HEK293 (cell line): ENCODE measurements around the gene MSRB3.
A peak's percentile ranks its signal among the peaks of the same experiment; 100 is the strongest.
"Not testable (repeated sequence)": the region's sequence is repeated elsewhere in the genome, so short reads cannot be mapped to it uniquely, and the experiment has no call there.

ENCODE experiments used
- CTCF ChIA-PET: fragments of 350-600 bp; formaldehyde crosslinking; extraction: SDS; loops from one replicate; lab custom pipeline; 2021; ENCODE audit warnings: antibody characterized with exemption; lab: Yijun Ruan, JAX
- POLR2A ChIA-PET: fragments of 300-600 bp; formaldehyde crosslinking; extraction: SDS; loops from one replicate; lab custom pipeline; 2020; ENCODE audit warnings: antibody characterized with exemption, inconsistent platforms; lab: Yijun Ruan, JAX
- H3K27ac ChIP-seq: fragments of 200-500 bp; sonication (Bioruptor generic); 2 replicates; pipeline ENCODE4 v1.5.1; 2014; ENCODE audit warnings: low read depth, low read length, control low read depth, inconsistent platforms; ENCODE audit errors: extremely low read depth
- H3K36me3 ChIP-seq, 2 experiments: fragments of 200-500 bp in 1 of 2; sonication (Bioruptor generic) in 1 of 2; 1 replicate in 1 of 2; 2 replicates in 1 of 2; pipeline ENCODE4 v1.5.1; 2014 to 2017; ENCODE audit warnings: inconsistent platforms in 2 of 2, low read length in 2 of 2; ENCODE audit not compliant: control insufficient read depth in 2 of 2, insufficient read depth in 1 of 2
- H3K4me1 ChIP-seq: fragments of 200-500 bp; sonication (Bioruptor generic); 2 replicates; pipeline ENCODE4 v1.5.1; 2014; ENCODE audit warnings: mild to moderate bottlenecking, low read length, inconsistent platforms; ENCODE audit not compliant: control insufficient read depth, insufficient read depth
- H3K4me3 ChIP-seq: 2 replicates; pipeline ENCODE4 v1.5.1; 2011; ENCODE audit warnings: low read depth, mild to moderate bottlenecking, control low read depth, low read length, moderate library complexity
- H3K9me3 ChIP-seq: fragments of 200-500 bp; sonication (Bioruptor generic); 2 replicates; pipeline ENCODE4 v1.5.1; 2014; ENCODE audit warnings: low read depth, low read length, inconsistent platforms; ENCODE audit not compliant: control insufficient read depth, insufficient read depth
- EGR2 ChIP-seq: fragments of 450-650 bp; formaldehyde crosslinking; IDR thresholded peaks from 2 replicates; pipeline ENCODE4 v1.5.1; 2016; ENCODE audit warnings: low read depth, missing biosample characterization, missing genetic modification characterization
- KLF1 ChIP-seq: fragments of 450-650 bp; formaldehyde crosslinking; IDR thresholded peaks from 2 replicates; pipeline ENCODE4 v1.5.1; 2016; ENCODE audit warnings: missing biosample characterization, missing genetic modification characterization
- KLF16 ChIP-seq: fragments of 450-650 bp; formaldehyde crosslinking; IDR thresholded peaks from 2 replicates; pipeline ENCODE4 v1.5.1; 2017; ENCODE audit warnings: missing biosample characterization, missing genetic modification characterization
- KLF8 ChIP-seq: fragments of 450-650 bp; formaldehyde crosslinking; IDR thresholded peaks from 2 replicates; pipeline ENCODE4 v1.5.1; 2016; ENCODE audit warnings: missing biosample characterization, missing genetic modification characterization
- OSR2 ChIP-seq: fragments of 450-650 bp; formaldehyde crosslinking; IDR thresholded peaks from 2 replicates; pipeline ENCODE4 v1.5.1; 2016; ENCODE audit warnings: missing biosample characterization, missing genetic modification characterization
- WT1 ChIP-seq: fragments of 450-650 bp; formaldehyde crosslinking; IDR thresholded peaks from 2 replicates; pipeline ENCODE4 v1.5.1; 2016; ENCODE audit warnings: missing biosample characterization, missing genetic modification characterization
- YY1 ChIP-seq: fragments of 450-650 bp; formaldehyde crosslinking; IDR thresholded peaks from 2 replicates; pipeline ENCODE4 v1.5.1; 2018; ENCODE audit warnings: missing biosample characterization, missing genetic modification characterization
- ZNF133 ChIP-seq: fragments of 450-650 bp; formaldehyde crosslinking; IDR thresholded peaks from 2 replicates; pipeline ENCODE4 v1.5.1; 2016; ENCODE audit warnings: missing biosample characterization, missing genetic modification characterization
- ZNF146 ChIP-seq: fragments of 450-650 bp; formaldehyde crosslinking; IDR thresholded peaks from 2 replicates; pipeline ENCODE4 v1.5.1; 2016; ENCODE audit warnings: missing biosample characterization, missing genetic modification characterization
- ZNF16 ChIP-seq: fragments of 450-650 bp; formaldehyde crosslinking; IDR thresholded peaks from 2 replicates; pipeline ENCODE4 v1.5.1; 2016; ENCODE audit warnings: low read depth, missing biosample characterization, missing genetic modification characterization
- ZNF169 ChIP-seq: fragments of 450-650 bp; formaldehyde crosslinking; IDR thresholded peaks from 2 replicates; pipeline ENCODE4 v1.5.1; 2016; ENCODE audit warnings: missing biosample characterization, missing genetic modification characterization
- ZNF23 ChIP-seq: fragments of 450-650 bp; formaldehyde crosslinking; IDR thresholded peaks from 2 replicates; pipeline ENCODE4 v1.5.1; 2016; ENCODE audit warnings: missing biosample characterization, missing genetic modification characterization, borderline replicate concordance
- ZNF266 ChIP-seq: fragments of 450-650 bp; formaldehyde crosslinking; IDR thresholded peaks from 2 replicates; pipeline ENCODE4 v1.5.1; 2016; ENCODE audit warnings: missing biosample characterization, missing genetic modification characterization, low read depth
- ZNF280D ChIP-seq: fragments of 450-650 bp; formaldehyde crosslinking; IDR thresholded peaks from 2 replicates; pipeline ENCODE4 v1.5.1; 2016; ENCODE audit warnings: missing biosample characterization, missing genetic modification characterization
- ZNF394 ChIP-seq: fragments of 450-650 bp; formaldehyde crosslinking; IDR thresholded peaks from 2 replicates; pipeline ENCODE4 v1.5.1; 2016; ENCODE audit warnings: missing biosample characterization, missing genetic modification characterization, mild to moderate bottlenecking, moderate library complexity, borderline replicate concordance
- ZNF433 ChIP-seq: fragments of 450-650 bp; formaldehyde crosslinking; IDR thresholded peaks from 2 replicates; pipeline ENCODE4 v1.5.1; 2016; ENCODE audit warnings: missing biosample characterization, missing genetic modification characterization, low read depth
- ZNF549 ChIP-seq: fragments of 450-650 bp; IDR thresholded peaks from 2 replicates; pipeline ENCODE4 v1.5.1; 2018; ENCODE audit warnings: missing biosample characterization, missing genetic modification characterization, mild to moderate bottlenecking, inconsistent platforms, moderate library complexity
- ZNF629 ChIP-seq: fragments of 450-650 bp; formaldehyde crosslinking; IDR thresholded peaks from 2 replicates; pipeline ENCODE4 v1.5.1; 2017; ENCODE audit warnings: missing biosample characterization, missing genetic modification characterization
- ZNF654 ChIP-seq: fragments of 450-650 bp; formaldehyde crosslinking; IDR thresholded peaks from 2 replicates; pipeline ENCODE4 v1.5.1; 2016; ENCODE audit warnings: low read depth, missing biosample characterization, missing genetic modification characterization
- ZNF664 ChIP-seq: fragments of 450-650 bp; formaldehyde crosslinking; IDR thresholded peaks from 2 replicates; pipeline ENCODE4 v1.5.1; 2016; ENCODE audit warnings: missing biosample characterization, missing genetic modification characterization
- ZNF692 ChIP-seq: fragments of 450-650 bp; formaldehyde crosslinking; IDR thresholded peaks from 2 replicates; pipeline ENCODE4 v1.5.1; 2016; ENCODE audit warnings: missing biosample characterization, missing genetic modification characterization
- ZNF768 ChIP-seq: fragments of 450-650 bp; formaldehyde crosslinking; IDR thresholded peaks from 2 replicates; pipeline ENCODE4 v1.5.1; 2018; ENCODE audit warnings: missing biosample characterization, mild to moderate bottlenecking, missing genetic modification characterization
- ZNF785 ChIP-seq: fragments of 450-650 bp; formaldehyde crosslinking; IDR thresholded peaks from 2 replicates; pipeline ENCODE4 v1.5.1; 2016; ENCODE audit warnings: missing biosample characterization, missing genetic modification characterization
- ZNF791 ChIP-seq: fragments of 450-650 bp; formaldehyde crosslinking; IDR thresholded peaks from 2 replicates; pipeline ENCODE4 v1.5.1; 2016; ENCODE audit warnings: missing biosample characterization, missing genetic modification characterization
- TF ChIP-seq, protein P1 (sequence below): sonication (generic); formaldehyde crosslinking; IDR thresholded peaks from 2 replicates; pipeline ENCODE4 v1.8.1; 2022; ENCODE audit warnings: mild to moderate bottlenecking, moderate library complexity, missing genetic modification reagents
- TF ChIP-seq, protein P2 (sequence below): fragments of 450-650 bp; formaldehyde crosslinking; IDR thresholded peaks from 2 replicates; pipeline ENCODE4 v1.5.1; 2016; ENCODE audit warnings: missing biosample characterization, missing genetic modification characterization

The MSRB3 gene

DNA sequence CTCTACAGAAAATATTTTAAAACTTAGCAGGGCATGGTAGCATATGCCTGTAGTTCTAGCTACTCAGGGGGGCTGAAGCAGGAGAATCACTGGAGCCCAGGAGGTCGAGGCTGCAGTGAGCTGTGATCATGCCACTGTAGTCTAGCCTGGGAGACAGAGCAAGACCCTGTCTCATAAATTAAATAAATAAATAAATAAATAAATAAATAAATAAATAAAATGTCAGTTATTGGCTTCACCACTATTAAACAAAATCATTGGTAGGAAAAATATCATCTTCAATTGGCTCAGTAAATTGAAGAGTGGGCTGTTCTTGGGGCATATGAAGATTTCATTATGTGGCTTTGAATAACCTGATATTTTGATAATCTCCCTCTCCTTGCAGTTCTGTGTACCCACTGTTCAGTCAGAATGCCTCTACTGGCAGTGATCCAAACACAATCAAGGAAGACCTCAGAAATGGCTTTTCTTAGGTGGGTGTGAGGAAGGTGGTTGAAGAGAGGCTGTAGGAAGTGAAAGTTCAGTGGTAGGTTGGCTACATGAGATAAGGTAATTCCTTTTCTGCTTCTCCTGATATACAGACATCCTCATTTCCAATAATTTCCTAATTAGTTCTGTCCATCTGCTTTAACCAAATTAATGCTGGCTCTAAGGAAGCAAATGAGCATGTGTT lies 175.8 kb downstream of the MSRB3 start (continued):
- TF ChIP-seq KLF16 (no peak), ZNF664 (tag by site-specific recombination) (0 out of 2 replicates have a peak, but pooled peaks have one; percentile 47), KLF8 (no peak), OSR2 (no peak), ZNF394 (tag by site-specific recombination) (peak; percentile 92), ZNF133 (no peak), ZNF791 (tag by site-specific recombination) (0 out of 2 replicates have a peak, but pooled peaks have one; percentile 53), ZNF266 (0 out of 2 replicates have a peak, but pooled peaks have one; percentile 48), ZNF549 (tag by site-specific recombination) (no peak), ZNF629 (tag by site-specific recombination) (0 out of 2 replicates have a peak, but pooled peaks have one; percentile 45), WT1 (tag by site-specific recombination) (no peak), YY1 (tag by site-specific recombination) (no peak), ZNF768 (tag by site-specific recombination) (no peak), ZNF169 (tag by site-specific recombination) (no peak), EGR2 (tag by site-specific recombination) (peak; percentile 67), KLF1 (tag by site-specific recombination) (no peak), ZNF433 (peak; percentile 72), ZNF692 (tag by site-specific recombination) (no peak), ZNF654 (no peak; the same call in 1 of the 2 replicates), ZNF16 (tag by site-specific recombination) (no peak), ZNF785 (no peak), ZNF23 (tag by site-specific recombination) (no peak)
- TF ChIP-seq, protein P1, sequence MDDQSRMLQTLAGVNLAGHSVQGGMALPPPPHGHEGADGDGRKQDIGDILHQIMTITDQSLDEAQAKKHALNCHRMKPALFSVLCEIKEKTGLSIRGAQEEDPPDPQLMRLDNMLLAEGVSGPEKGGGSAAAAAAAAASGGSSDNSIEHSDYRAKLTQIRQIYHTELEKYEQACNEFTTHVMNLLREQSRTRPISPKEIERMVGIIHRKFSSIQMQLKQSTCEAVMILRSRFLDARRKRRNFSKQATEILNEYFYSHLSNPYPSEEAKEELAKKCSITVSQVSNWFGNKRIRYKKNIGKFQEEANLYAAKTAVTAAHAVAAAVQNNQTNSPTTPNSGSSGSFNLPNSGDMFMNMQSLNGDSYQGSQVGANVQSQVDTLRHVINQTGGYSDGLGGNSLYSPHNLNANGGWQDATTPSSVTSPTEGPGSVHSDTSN (CRISPR knock-in tag): no peak
- TF ChIP-seq, protein P2, sequence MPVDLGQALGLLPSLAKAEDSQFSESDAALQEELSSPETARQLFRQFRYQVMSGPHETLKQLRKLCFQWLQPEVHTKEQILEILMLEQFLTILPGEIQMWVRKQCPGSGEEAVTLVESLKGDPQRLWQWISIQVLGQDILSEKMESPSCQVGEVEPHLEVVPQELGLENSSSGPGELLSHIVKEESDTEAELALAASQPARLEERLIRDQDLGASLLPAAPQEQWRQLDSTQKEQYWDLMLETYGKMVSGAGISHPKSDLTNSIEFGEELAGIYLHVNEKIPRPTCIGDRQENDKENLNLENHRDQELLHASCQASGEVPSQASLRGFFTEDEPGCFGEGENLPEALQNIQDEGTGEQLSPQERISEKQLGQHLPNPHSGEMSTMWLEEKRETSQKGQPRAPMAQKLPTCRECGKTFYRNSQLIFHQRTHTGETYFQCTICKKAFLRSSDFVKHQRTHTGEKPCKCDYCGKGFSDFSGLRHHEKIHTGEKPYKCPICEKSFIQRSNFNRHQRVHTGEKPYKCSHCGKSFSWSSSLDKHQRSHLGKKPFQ (tag by site-specific recombination): 0 out of 2 replicates have a peak, but pooled peaks have one; percentile 14

GRCh38 chr12:65457341-65457740 lies 178.9 kb downstream of the MSRB3 start:
- H3K36me3 ChIP-seq, H3K9me3 ChIP-seq, POLR2A ChIA-PET, H3K4me3 ChIP-seq, CTCF ChIA-PET, H3K27ac ChIP-seq, H3K4me1 ChIP-seq: not testable (repeated sequence)
- TF ChIP-seq ZNF146 (tag by site-specific recombination) (peak; percentile 94), ZNF280D (tag by site-specific recombination) (peak; percentile 69; the same call in 1 of the 2 replicates)
